ENCODE measurements around the gene LAD1. TPM values are rescaled to one million over a fixed set of nuclear protein-coding genes. Genes with fewer than 3 reads are reported as not detected.

Gene LAD1
- total and polyA plus RNA-seq, 7 experiments from 2014 or later = 0.89 TPM; not detected in 6

- H3K9me3 Mint-ChIP-seq = no peaks in the 10 kb centered on the region
- POLR2A ChIA-PET = no interaction called here
These were observed 2.2 kb downstream of the LAD1 start for GRCh38 chr1:201396861-201397464.

GRCh38 chr1:201395936-201396335, 3.2 kb downstream of the LAD1 start:
- ChIA-PET CTCF (no interaction called here), POLR2A (no interaction called here)
- peaks cover 0 to 4% (median 0%) of the 10 kb centered on the region in 7 donors for H3K4me1 Mint-ChIP-seq
- H3K36me3 ChIP-seq (ENCODE audit: control insufficient read depth in 2 of 3, insufficient read depth in 3 of 3, low read length in 3 of 3) = no peaks in the 10 kb centered on the region
- no peak overlapping the region for H3K27ac Mint-ChIP-seq
- no peak for ATAC-seq
- intact Hi-C loops (cut with micrococcal nuclease) = no loop called here
- no peak overlapping the region for H3K4me3 ChIP-seq (ENCODE audit: low read length)
- H3K27me3 Mint-ChIP-seq = peaks cover 27 to 55% (median 40%) of the 10 kb centered on the region in 5 donors
- no peaks in the 10 kb centered on the region for H3K9me3 ChIP-seq (ENCODE audit: control insufficient read depth in 2 of 3, low read length in 3 of 3)
- no peaks in the 10 kb centered on the region for H3K4me1 ChIP-seq (ENCODE audit: control insufficient read depth in 2 of 2, insufficient read depth in 2 of 2, low read length in 2 of 2)
- H3K27me3 ChIP-seq (ENCODE audit: control insufficient read depth in 2 of 2, insufficient read depth in 2 of 2, low read length in 2 of 2) = no peaks in the 10 kb centered on the region
- no peak for DNase-seq
- no peaks in the 10 kb centered on the region for H3K9me3 Mint-ChIP-seq
- no peak overlapping the region for H3K27ac ChIP-seq (ENCODE audit: low read depth, low read length)
- H3K36me3 Mint-ChIP-seq = no peaks in the 10 kb centered on the region
- no peak overlapping the region for H3K4me3 Mint-ChIP-seq

More at GRCh38 chr1:201396861-201397464, 2.2 kb downstream of the LAD1 start:
- no peak overlapping the region for H3K27ac Mint-ChIP-seq
- Histone ChIP-seq H3K36me3 (ENCODE audit: control insufficient read depth in 2 of 3, insufficient read depth in 3 of 3, low read length in 3 of 3) (no peaks in the 10 kb centered on the region), H3K4me1 (ENCODE audit: control insufficient read depth in 2 of 2, insufficient read depth in 2 of 2, low read length in 2 of 2) (no peaks in the 10 kb centered on the region), H3K27ac (ENCODE audit: low read depth, low read length) (no peak overlapping the region), H3K4me3 (ENCODE audit: low read length) (no peak overlapping the region), H3K9me3 (ENCODE audit: control insufficient read depth in 2 of 3, low read length in 3 of 3) (no peaks in the 10 kb centered on the region), H3K27me3 (ENCODE audit: control insufficient read depth in 2 of 2, insufficient read depth in 2 of 2, low read length in 2 of 2) (no peaks in the 10 kb centered on the region)
- DNase-seq (no peak), ATAC-seq (no peak)
- H3K4me1 Mint-ChIP-seq = peaks cover 0 to 4% (median 0%) of the 10 kb centered on the region in 7 donors
- peaks cover 27 to 51% (median 40%) of the 10 kb centered on the region in 5 donors for H3K27me3 Mint-ChIP-seq
- CTCF ChIA-PET = no interaction called here
- H3K36me3 Mint-ChIP-seq = no peaks in the 10 kb centered on the region
- H3K4me3 Mint-ChIP-seq = no peak overlapping the region
- intact Hi-C loops (cut with micrococcal nuclease) = no loop called here

GRCh38 chr1:201394591-201394990, 4.5 kb downstream of the LAD1 start:
- no peak overlapping the region for H3K4me3 ChIP-seq (ENCODE audit: low read length)
- POLR2A ChIA-PET = no interaction called here
- no peaks in the 10 kb centered on the region for H3K27me3 ChIP-seq (ENCODE audit: control insufficient read depth in 2 of 2, insufficient read depth in 2 of 2, low read length in 2 of 2)
- CTCF ChIA-PET = interaction anchor here (1.2 kb wide), 1 partner anchor 11 kb away, joined by 4 read pairs; no protein-coding TSS in a partner anchor
- Mint-ChIP-seq H3K4me3 (no peak overlapping the region), H3K4me1 (peaks cover 0 to 4% (median 0%) of the 10 kb centered on the region in 7 donors), H3K36me3 (no peaks in the 10 kb centered on the region), H3K9me3 (no peaks in the 10 kb centered on the region), H3K27ac (no peak overlapping the region), H3K27me3 (peaks cover 27 to 45% (median 36%) of the 10 kb centered on the region in 5 donors)
- intact Hi-C loops (cut with micrococcal nuclease) = no loop called here
- no peaks in the 10 kb centered on the region for H3K36me3 ChIP-seq (ENCODE audit: control insufficient read depth in 2 of 3, insufficient read depth in 3 of 3, low read length in 3 of 3)
- no peak overlapping the region for H3K27ac ChIP-seq (ENCODE audit: low read depth, low read length)
- no peaks in the 10 kb centered on the region for H3K9me3 ChIP-seq (ENCODE audit: control insufficient read depth in 2 of 3, low read length in 3 of 3)
- no peak for ATAC-seq
- DNase-seq = no peak
- no peaks in the 10 kb centered on the region for H3K4me1 ChIP-seq (ENCODE audit: control insufficient read depth in 2 of 2, insufficient read depth in 2 of 2, low read length in 2 of 2)

GRCh38 chr1:201393076-201393475, 6.0 kb downstream of the LAD1 start:
- ATAC-seq (no peak), DNase-seq (no peak)
- no peak overlapping the region for H3K27ac ChIP-seq (ENCODE audit: low read depth, low read length)
- H3K9me3 ChIP-seq (ENCODE audit: control insufficient read depth in 2 of 3, low read length in 3 of 3) = no peaks in the 10 kb centered on the region
- Mint-ChIP-seq H3K27ac (no peak overlapping the region), H3K36me3 (no peaks in the 10 kb centered on the region), H3K4me1 (no peaks in the 10 kb centered on the region), H3K27me3 (peaks cover 19 to 35% (median 27%) of the 10 kb centered on the region in 5 donors), H3K9me3 (no peaks in the 10 kb centered on the region), H3K4me3 (no peak overlapping the region)
- H3K36me3 ChIP-seq (ENCODE audit: control insufficient read depth in 2 of 3, insufficient read depth in 3 of 3, low read length in 3 of 3) = no peaks in the 10 kb centered on the region
- H3K27me3 ChIP-seq (ENCODE audit: control insufficient read depth in 2 of 2, insufficient read depth in 2 of 2, low read length in 2 of 2) = no peaks in the 10 kb centered on the region
- H3K4me1 ChIP-seq (ENCODE audit: control insufficient read depth in 2 of 2, insufficient read depth in 2 of 2, low read length in 2 of 2) = no peaks in the 10 kb centered on the region
- intact Hi-C loops (cut with micrococcal nuclease) = no loop called here
- ChIA-PET CTCF (no interaction called here), POLR2A (no interaction called here)
- H3K4me3 ChIP-seq (ENCODE audit: low read length) = no peak overlapping the region

- H3K27me3 Mint-ChIP-seq = peaks cover 11 to 31% (median 23%) of the 10 kb centered on the region in 5 donors
- no peaks in the 10 kb centered on the region for H3K36me3 Mint-ChIP-seq
- Histone ChIP-seq H3K27me3 (ENCODE audit: control insufficient read depth in 2 of 2, insufficient read depth in 2 of 2, low read length in 2 of 2) (no peaks in the 10 kb centered on the region), H3K4me3 (ENCODE audit: low read length) (no peak overlapping the region), H3K4me1 (ENCODE audit: control insufficient read depth in 2 of 2, insufficient read depth in 2 of 2, low read length in 2 of 2) (no peaks in the 10 kb centered on the region), H3K27ac (ENCODE audit: low read depth, low read length) (no peak overlapping the region), H3K9me3 (ENCODE audit: control insufficient read depth in 2 of 3, low read length in 3 of 3) (no peaks in the 10 kb centered on the region), H3K36me3 (ENCODE audit: control insufficient read depth in 2 of 3, insufficient read depth in 3 of 3, low read length in 3 of 3) (no peaks in the 10 kb centered on the region)
- intact Hi-C loops (cut with micrococcal nuclease) = no loop called here
- no peak for ATAC-seq
- no peak overlapping the region for H3K4me3 Mint-ChIP-seq
- ChIA-PET CTCF (no interaction called here), POLR2A (no interaction called here)
- no peaks in the 10 kb centered on the region for H3K4me1 Mint-ChIP-seq
- no peaks in the 10 kb centered on the region for H3K9me3 Mint-ChIP-seq
- no peak for DNase-seq
- H3K27ac Mint-ChIP-seq = no peak overlapping the region
These were observed 7.2 kb downstream of the LAD1 start for GRCh38 chr1:201391651-201392511.

- no peaks in the 10 kb centered on the region for H3K36me3 Mint-ChIP-seq
- peaks cover 7 to 27% (median 18%) of the 10 kb centered on the region in 5 donors for H3K27me3 Mint-ChIP-seq
- no peak overlapping the region for H3K4me3 Mint-ChIP-seq
- H3K36me3 ChIP-seq (ENCODE audit: control insufficient read depth in 2 of 3, insufficient read depth in 3 of 3, low read length in 3 of 3) = no peaks in the 10 kb centered on the region
- DNase-seq (no peak), ATAC-seq (no peak)
- no peaks in the 10 kb centered on the region for H3K4me1 Mint-ChIP-seq
- H3K9me3 Mint-ChIP-seq = no peaks in the 10 kb centered on the region
- ChIA-PET CTCF (no interaction called here), POLR2A (no interaction called here)
- no peaks in the 10 kb centered on the region for H3K4me1 ChIP-seq (ENCODE audit: control insufficient read depth in 2 of 2, insufficient read depth in 2 of 2, low read length in 2 of 2)
- H3K27ac Mint-ChIP-seq = no peak overlapping the region
- H3K27me3 ChIP-seq (ENCODE audit: control insufficient read depth in 2 of 2, insufficient read depth in 2 of 2, low read length in 2 of 2) = no peaks in the 10 kb centered on the region
- H3K9me3 ChIP-seq (ENCODE audit: control insufficient read depth in 2 of 3, low read length in 3 of 3) = no peaks in the 10 kb centered on the region
- no peak overlapping the region for H3K27ac ChIP-seq (ENCODE audit: low read depth, low read length)
- H3K4me3 ChIP-seq (ENCODE audit: low read length) = no peak overlapping the region
- intact Hi-C loops (cut with micrococcal nuclease) = no loop called here
These were observed 7.9 kb downstream of the LAD1 start for GRCh38 chr1:201391225-201391624.

Data from naive thymus-derived CD4-positive, alpha-beta T cell (primary cell).